SK-N-SH treated with all-trans-retinoic acid at 6 μM for 48 hours (cell line): Measurements from ENCODE around the gene USP48.

Source experiments
- CSRNP3 ChIP-seq: fragments of 250-450 bp; sonication (Bioruptor Pico); IDR thresholded peaks from 2 replicates; pipeline ENCODE4 v1.5.1; 2021; ENCODE audit warnings: mild to moderate bottlenecking, moderate library complexity
- ESRRG ChIP-seq: fragments of 250-450 bp; sonication (Bioruptor Pico); IDR thresholded peaks from 2 replicates; pipeline ENCODE4 v1.6.1; 2021; ENCODE audit warnings: mild to moderate bottlenecking
- POU6F1 ChIP-seq: fragments of 250-450 bp; sonication (Bioruptor Pico); IDR thresholded peaks from 2 replicates; pipeline ENCODE4 v1.8.0; 2021; ENCODE audit warnings: low read depth, mild to moderate bottlenecking, moderate library complexity, borderline replicate concordance
- RARB ChIP-seq: fragments of 250-450 bp; sonication (Bioruptor Pico); IDR thresholded peaks from 2 replicates; pipeline ENCODE4 v1.8.0; 2021; ENCODE audit warnings: mild to moderate bottlenecking, moderate library complexity
- TCF4 ChIP-seq: fragments of 250-450 bp; sonication (Bioruptor Pico); IDR thresholded peaks from 2 replicates; pipeline ENCODE4 v1.8.0; 2021; ENCODE audit warnings: mild to moderate bottlenecking, moderate library complexity, borderline replicate concordance
- ZC3H10 ChIP-seq: fragments of 250-450 bp; sonication (Bioruptor Pico); IDR thresholded peaks from 2 replicates; pipeline ENCODE4 v1.5.1; 2021; ENCODE audit warnings: mild to moderate bottlenecking, moderate library complexity

- TF ChIP-seq ESRRG (no peak), RARB (CRISPR knock-in tag) (no peak), CSRNP3 (no peak), ZC3H10 (CRISPR knock-in tag) (no peak), POU6F1 (CRISPR knock-in tag) (no peak), TCF4 (CRISPR knock-in tag) (no peak)
Observed at GRCh38 chr1:21659099-21659923, 123.6 kb downstream of the USP48 start.
